ENCODE results near the gene PRKCB.

DNA sequence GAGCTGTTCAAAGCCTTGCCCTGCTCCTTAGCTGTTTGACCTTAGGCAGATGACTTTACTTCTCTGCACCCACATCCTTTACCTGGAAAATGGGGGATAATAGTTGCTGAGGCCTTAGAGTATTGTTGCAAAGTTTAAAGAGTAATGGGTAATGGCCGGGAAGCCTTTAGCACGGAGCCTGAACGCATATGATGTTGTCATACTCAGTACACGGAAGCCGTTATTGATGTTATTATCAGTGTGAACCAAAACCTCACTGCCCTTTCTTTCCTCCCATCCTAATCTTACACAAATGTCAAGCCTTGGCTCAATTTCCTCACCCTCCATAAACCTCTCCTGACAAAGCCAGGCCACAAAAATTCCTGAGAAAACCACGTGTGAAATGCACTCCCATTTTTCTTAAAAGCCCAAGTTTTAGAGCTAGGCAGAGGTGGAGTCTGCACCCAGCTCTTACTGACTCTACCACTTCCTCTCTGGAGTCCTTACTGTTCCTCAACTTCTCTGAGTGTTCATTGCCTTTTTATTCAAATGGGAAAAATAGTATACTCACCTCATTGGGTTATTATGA is 353.1 kb downstream of the PRKCB start:
- no peak for TF ChIP-seq CTCF (conservative IDR thresholded peaks at IDR 0.05; ENCODE audit: low read length)
- no peak for TF ChIP-seq EZH2phosphoT487 (IDR thresholded peaks at IDR 0.05; ENCODE audit: borderline replicate concordance, low read depth, low read length)

Data from OCI-LY7 (cell line).